Activated T-helper 1 cell treated with anti-CD3 and anti-CD28 coated beads, Interleukin-12 subunit alpha, Interleukin-12 subunit beta, Interleukin-2, Interleukin-4 antibody, amounts not matched to agents 30 ng/mL and 10 ng/mL and 1 ng/mL, durations not matched to agents 14 hours and 24 hours and 36 hours (primary cell): Measurements from ENCODE around the gene MED1. TPM values are rescaled to one million over a fixed set of nuclear protein-coding genes. Genes with fewer than 3 reads are reported as not detected.
A peak's percentile ranks its signal among the peaks of the same experiment; 100 is the strongest.
"Not testable (repeated sequence)": the region's sequence is repeated elsewhere in the genome, so short reads cannot be mapped to it uniquely, and the experiment has no call there.

Source experiments
- DNase-seq: peaks from one replicate; pipeline ENCODE4 v3.0.0; 2021; ENCODE audit warnings: low spot score
- H3K27ac Mint-ChIP-seq: one replicate; pipeline ENCODE4 v1.8.0; 2021; ENCODE audit warnings: mild to moderate bottlenecking, mixed read lengths
- H3K27me3 Mint-ChIP-seq: one replicate; pipeline ENCODE4 v1.8.0; 2022; ENCODE audit warnings: mild to moderate bottlenecking, moderate library complexity, mixed read lengths; ENCODE audit not compliant: insufficient read depth
- H3K36me3 Mint-ChIP-seq: one replicate; pipeline ENCODE4 v1.8.0; 2021; ENCODE audit warnings: low read depth, mixed read lengths
- H3K4me1 Mint-ChIP-seq: one replicate; pipeline ENCODE4 v1.8.0; 2021; ENCODE audit warnings: low read depth, mixed read lengths
- H3K4me3 Mint-ChIP-seq: one replicate; pipeline ENCODE4 v1.8.0; 2021; ENCODE audit warnings: mild to moderate bottlenecking, moderate library complexity, mixed read lengths
- H3K9me3 Mint-ChIP-seq: one replicate; pipeline ENCODE4 v1.8.0; 2021; ENCODE audit warnings: mixed read lengths
- intact Hi-C: fragments of 100-400 bp; cut with micrococcal nuclease; formaldehyde crosslinking; loops from one replicate; pipeline ENCODE4 v1.15.1; 2024
- total RNA-seq: library from RNA; stranded (reverse); gene quantifications from 2 replicates; pipeline ENCODE4 v1.2.3, GENCODE V29; 2022

MED1 gene
- 72.0 and 73.4 TPM in 2 replicates for total RNA-seq

- Mint-ChIP-seq H3K4me3 (peak within 1 kb of the TSS; percentile 99), H3K9me3 (no peaks in the 10 kb centered on the region), H3K27ac (peak within 1 kb of the TSS; percentile 93), H3K27me3 (no peaks in the 10 kb centered on the region), H3K36me3 (peaks cover 14% of the 10 kb centered on the region), H3K4me1 (peaks cover 25% of the 10 kb centered on the region)
- DNase-seq, result peak; percentile 92
- intact Hi-C loops, result loop anchor here (1.0 kb wide), 2 partner anchors 10 to 50 kb away; partner anchors contain the start of genes CDK12 and FBXL20
These were observed at the start of gene MED1 for GRCh38 chr17:39450847-39451581. Gene MED1, minus strand, starts transcription at chr17:39451263. Its CDS starts 201 bp downstream, at chr17:39451062.

GRCh38 chr17:39496921-39497320, 45.9 kb upstream of the MED1 start:
- H3K9me3 Mint-ChIP-seq, H3K27ac Mint-ChIP-seq, DNase-seq, H3K27me3 Mint-ChIP-seq, H3K4me3 Mint-ChIP-seq, H3K4me1 Mint-ChIP-seq, intact Hi-C loops: not testable (repeated sequence)
- peaks cover 27% of the 10 kb centered on the region for H3K36me3 Mint-ChIP-seq

GRCh38 chr17:39487946-39488345, 36.9 kb upstream of the MED1 start:
- H3K27ac Mint-ChIP-seq, result no peak overlapping the region
- H3K36me3 Mint-ChIP-seq, result peaks cover 17% of the 10 kb centered on the region
- H3K27me3 Mint-ChIP-seq, result no peaks in the 10 kb centered on the region
- H3K4me3 Mint-ChIP-seq, result no peak overlapping the region
- H3K9me3 Mint-ChIP-seq, result no peaks in the 10 kb centered on the region
- DNase-seq, result no peak
- intact Hi-C loops, result no loop called here
- H3K4me1 Mint-ChIP-seq, result peaks cover 11% of the 10 kb centered on the region

GRCh38 chr17:39487490-39487889, 36.4 kb upstream of the MED1 start:
- H3K27ac Mint-ChIP-seq, H3K9me3 Mint-ChIP-seq, DNase-seq, H3K4me3 Mint-ChIP-seq, intact Hi-C loops, H3K27me3 Mint-ChIP-seq: not testable (repeated sequence)
- H3K4me1 Mint-ChIP-seq, result peaks cover 11% of the 10 kb centered on the region
- H3K36me3 Mint-ChIP-seq, result peaks cover 14% of the 10 kb centered on the region

GRCh38 chr17:39486242-39486641, 35.2 kb upstream of the MED1 start:
- Mint-ChIP-seq H3K27ac (no peak overlapping the region), H3K4me3 (no peak overlapping the region), H3K36me3 (peaks cover 16% of the 10 kb centered on the region), H3K4me1 (peaks cover 11% of the 10 kb centered on the region), H3K9me3 (no peaks in the 10 kb centered on the region), H3K27me3 (no peaks in the 10 kb centered on the region)
- no peak for DNase-seq
- intact Hi-C loops, result no loop called here

GRCh38 chr17:39485555-39485954, 34.5 kb upstream of the MED1 start:
- Mint-ChIP-seq H3K27me3 (no peaks in the 10 kb centered on the region), H3K4me3 (no peak overlapping the region), H3K9me3 (no peaks in the 10 kb centered on the region), H3K4me1 (peaks cover 9% of the 10 kb centered on the region), H3K36me3 (peaks cover 14% of the 10 kb centered on the region), H3K27ac (no peak overlapping the region)
- intact Hi-C loops, result no loop called here
- no peak for DNase-seq

GRCh38 chr17:39484178-39484577, 33.1 kb upstream of the MED1 start:
- Mint-ChIP-seq H3K27me3 (no peaks in the 10 kb centered on the region), H3K4me1 (peaks cover 6% of the 10 kb centered on the region), H3K4me3 (no peak overlapping the region), H3K9me3 (no peaks in the 10 kb centered on the region), H3K36me3 (peaks cover 14% of the 10 kb centered on the region), H3K27ac (no peak overlapping the region)
- intact Hi-C loops, result no loop called here
- DNase-seq, result no peak

GRCh38 chr17:39483506-39483905, 32.4 kb upstream of the MED1 start:
- H3K27me3 Mint-ChIP-seq, result no peaks in the 10 kb centered on the region
- peaks cover 6% of the 10 kb centered on the region for H3K4me1 Mint-ChIP-seq
- no peak overlapping the region for H3K4me3 Mint-ChIP-seq
- peaks cover 14% of the 10 kb centered on the region for H3K36me3 Mint-ChIP-seq
- no peaks in the 10 kb centered on the region for H3K9me3 Mint-ChIP-seq
- intact Hi-C loops, result no loop called here
- DNase-seq, result no peak
- H3K27ac Mint-ChIP-seq, result no peak overlapping the region

- H3K4me1 Mint-ChIP-seq, intact Hi-C loops, H3K27ac Mint-ChIP-seq, DNase-seq, H3K9me3 Mint-ChIP-seq, H3K4me3 Mint-ChIP-seq, H3K27me3 Mint-ChIP-seq: not testable (repeated sequence)
- H3K36me3 Mint-ChIP-seq, result peaks cover 13% of the 10 kb centered on the region
These were observed 28.6 kb upstream of the MED1 start for GRCh38 chr17:39479631-39480030.

- peaks cover 7% of the 10 kb centered on the region for H3K4me1 Mint-ChIP-seq
- no peaks in the 10 kb centered on the region for H3K9me3 Mint-ChIP-seq
- H3K27me3 Mint-ChIP-seq, result no peaks in the 10 kb centered on the region
- H3K4me3 Mint-ChIP-seq, result no peak overlapping the region
- no peak for DNase-seq
- no peak overlapping the region for H3K27ac Mint-ChIP-seq
- peaks cover 23% of the 10 kb centered on the region for H3K36me3 Mint-ChIP-seq
- intact Hi-C loops, result no loop called here
These were observed 22.2 kb upstream of the MED1 start for GRCh38 chr17:39473310-39473709.

- Mint-ChIP-seq H3K4me1 (peaks cover 42% of the 10 kb centered on the region), H3K36me3 (peaks cover 29% of the 10 kb centered on the region)
- H3K27ac Mint-ChIP-seq, intact Hi-C loops, H3K4me3 Mint-ChIP-seq, DNase-seq, H3K27me3 Mint-ChIP-seq, H3K9me3 Mint-ChIP-seq: not testable (repeated sequence)
These were observed 17.5 kb upstream of the MED1 start for GRCh38 chr17:39468610-39469009.

- H3K27ac Mint-ChIP-seq, H3K9me3 Mint-ChIP-seq, DNase-seq, H3K27me3 Mint-ChIP-seq: not testable (repeated sequence)
- Mint-ChIP-seq H3K4me3 (peak overlapping the region; percentile 95), H3K4me1 (peaks cover 57% of the 10 kb centered on the region), H3K36me3 (peaks cover 32% of the 10 kb centered on the region)
- intact Hi-C loops, result loop anchor here (5.0 kb wide), 3 partner anchors 173 to 463 kb away; partner anchors contain the start of genes CACNB1, LRRC3C, ORMDL3 and STARD3
These were observed 13.6 kb upstream of the MED1 start for GRCh38 chr17:39464639-39465181.

- H3K27me3 Mint-ChIP-seq, result no peaks in the 10 kb centered on the region
- peaks cover 57% of the 10 kb centered on the region for H3K4me1 Mint-ChIP-seq
- H3K36me3 Mint-ChIP-seq, result peaks cover 32% of the 10 kb centered on the region
These were observed 11.7 kb upstream of the MED1 start for GRCh38 chr17:39462631-39463375.

More at GRCh38 chr17:39462631-39463375, 11.7 kb upstream of the MED1 start:
- DNase-seq, result no peak
- Mint-ChIP-seq H3K4me3 (peak overlapping the region; percentile 95), H3K9me3 (no peaks in the 10 kb centered on the region), H3K27ac (peak overlapping the region; percentile 98)
- intact Hi-C loops, result loop anchor here (5.0 kb wide), 3 partner anchors 174 to 464 kb away; partner anchors contain the start of genes CACNB1, LRRC3C, ORMDL3 and STARD3
